ENCODE results near the gene CTH.
"Not testable (repeated sequence)": the region's sequence is repeated elsewhere in the genome, so short reads cannot be mapped to it uniquely, and the experiment has no call there.

The CTH gene

GRCh38 chr1:70475023-70475422 lies 64.0 kb downstream of the CTH start:
- TF ChIP-seq CTCF (conservative IDR thresholded peaks at IDR 0.05; ENCODE audit: low read depth, low read length), result no peak
- no peak for DNase-seq (ENCODE audit: low read depth)
- no peak overlapping the region for H3K4me3 ChIP-seq (ENCODE audit: low read length)

GRCh38 chr1:70477090-70477489 lies 66.0 kb downstream of the CTH start:
- DNase-seq (ENCODE audit: low read depth), result no peak
- no peak for TF ChIP-seq CTCF (conservative IDR thresholded peaks at IDR 0.05; ENCODE audit: low read depth, low read length)
- H3K4me3 ChIP-seq (ENCODE audit: low read length), result no peak overlapping the region

GRCh38 chr1:70477905-70478304 lies 66.8 kb downstream of the CTH start:
- not testable (repeated sequence) for H3K4me3 ChIP-seq (ENCODE audit: low read length); DNase-seq (ENCODE audit: low read depth)

GRCh38 chr1:70483342-70483741 lies 72.3 kb downstream of the CTH start:
- peak; percentile 43 for DNase-seq (ENCODE audit: low read depth)
- H3K4me3 ChIP-seq (ENCODE audit: low read length), result no peak overlapping the region
- no peak for TF ChIP-seq CTCF (conservative IDR thresholded peaks at IDR 0.05; ENCODE audit: low read depth, low read length)

GRCh38 chr1:70485624-70486023 lies 74.6 kb downstream of the CTH start:
- TF ChIP-seq CTCF (conservative IDR thresholded peaks at IDR 0.05; ENCODE audit: low read depth, low read length), result no peak
- DNase-seq (ENCODE audit: low read depth), result no peak
- no peak overlapping the region for H3K4me3 ChIP-seq (ENCODE audit: low read length)

GRCh38 chr1:70486676-70487458 lies 75.8 kb downstream of the CTH start:
- no peak overlapping the region for H3K4me3 ChIP-seq (ENCODE audit: low read length)
- peak; percentile 74 for DNase-seq (ENCODE audit: low read depth)
- TF ChIP-seq CTCF (conservative IDR thresholded peaks at IDR 0.05; ENCODE audit: low read depth, low read length), result no peak

- H3K4me3 ChIP-seq (ENCODE audit: low read length), result no peak overlapping the region
- peak; percentile 3 for TF ChIP-seq CTCF (conservative IDR thresholded peaks at IDR 0.05; ENCODE audit: low read depth, low read length)
- no peak for DNase-seq (ENCODE audit: low read depth)
These were observed 76.4 kb downstream of the CTH start for GRCh38 chr1:70487459-70487815.

All from retinal pigment epithelial cell (primary cell).